Retinal pigment epithelial cell (primary cell): ENCODE data around the gene LPCAT2.

ENCODE experiments used
- DNase-seq: peaks from one replicate; pipeline ENCODE4 v3.0.0-alpha.2; 2010; ENCODE audit warnings: low read depth
- H3K4me3 ChIP-seq: 2 replicates; pipeline ENCODE4 v1.5.1; 2011; ENCODE audit warnings: mild to moderate bottlenecking, low read length, control low read depth, moderate library complexity
- CTCF ChIP-seq: conservative IDR thresholded peaks from 2 replicates; pipeline ENCODE4 v1.5.1; 2011; ENCODE audit warnings: low read depth, low read length, control low read depth, inconsistent platforms

The LPCAT2 gene

DNA sequence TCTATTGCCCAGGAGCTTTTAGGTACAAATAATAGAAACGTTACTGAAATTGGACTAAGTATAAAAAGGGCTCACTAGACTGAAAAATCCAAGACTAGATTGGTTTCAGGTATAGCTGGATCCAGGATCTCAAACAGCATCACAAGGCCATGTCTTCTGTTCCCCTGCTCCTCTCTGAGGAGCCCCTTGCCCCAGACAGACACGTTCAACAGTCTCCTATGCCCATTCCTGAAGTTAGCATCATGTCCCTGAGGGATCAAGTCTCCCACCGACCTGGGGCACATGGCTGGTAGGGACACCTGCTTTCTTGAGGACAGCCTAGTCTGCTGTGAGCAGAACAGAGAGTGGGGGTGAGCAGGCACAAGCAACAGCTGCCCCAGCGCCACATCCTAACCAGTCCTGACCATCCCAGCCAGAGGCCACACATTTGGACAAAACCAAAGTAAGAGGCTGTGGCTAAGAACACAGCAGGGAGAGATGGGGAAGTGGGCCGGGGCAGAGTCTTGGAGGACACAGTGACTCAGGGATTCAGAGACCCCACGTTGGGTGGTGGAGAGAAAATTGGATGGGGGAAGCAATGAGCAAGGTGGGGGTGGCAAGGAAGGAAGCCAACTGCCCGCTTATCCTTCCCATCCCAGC, 40.4 kb upstream of the LPCAT2 start:
- no peak overlapping the region for H3K4me3 ChIP-seq

GRCh38 chr16:55469821-55470532, 38.9 kb upstream of the LPCAT2 start:
- no peak for DNase-seq
- TF ChIP-seq CTCF = no peak
- no peak overlapping the region for H3K4me3 ChIP-seq

More for the DNA sequence above, 40.4 kb upstream of the LPCAT2 start:
- no peak for TF ChIP-seq CTCF
- no peak for DNase-seq

DNA sequence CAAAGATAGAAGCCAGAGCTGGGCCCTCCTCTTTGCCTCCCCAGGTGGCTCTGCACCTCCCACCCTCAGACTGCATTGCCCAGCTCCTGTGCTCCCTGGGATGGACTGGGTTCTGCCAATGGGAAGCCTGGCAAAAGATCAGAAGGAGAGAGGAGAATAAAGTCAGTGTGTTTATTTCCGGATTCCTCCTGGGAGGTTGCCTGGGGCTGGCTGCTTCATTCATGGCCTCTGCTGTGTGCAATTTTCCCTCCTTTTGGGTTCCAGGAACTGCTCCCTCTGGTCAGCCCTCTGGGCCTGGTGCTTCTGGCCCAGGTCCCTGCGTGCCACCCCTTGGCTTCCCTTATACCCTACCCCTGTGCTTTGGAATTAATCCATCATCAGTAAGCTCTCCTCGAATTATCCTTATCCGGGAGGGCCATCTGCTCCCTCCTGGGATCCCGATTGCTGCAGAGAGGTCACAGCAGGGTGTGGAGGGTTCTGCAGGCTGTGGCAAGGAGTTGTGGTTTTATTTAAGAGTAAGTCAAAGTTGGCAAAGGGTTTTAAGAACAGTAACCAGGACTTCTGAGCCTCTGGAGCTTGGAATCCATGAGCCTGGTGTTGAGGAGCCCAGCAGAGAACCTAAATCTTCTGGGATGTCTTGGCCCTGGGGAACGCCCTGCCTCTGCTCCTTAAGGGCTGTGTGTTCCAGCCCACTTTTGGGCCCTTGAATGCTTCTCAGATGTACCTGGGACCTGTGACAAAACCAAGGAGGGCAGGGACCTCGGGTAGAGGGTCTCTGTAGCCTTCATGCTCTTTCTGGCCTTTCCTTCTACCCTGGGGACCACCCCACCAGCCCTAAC, 38.1 kb upstream of the LPCAT2 start:
- no peak for DNase-seq
- no peak for TF ChIP-seq CTCF
- H3K4me3 ChIP-seq = no peak overlapping the region

DNA sequence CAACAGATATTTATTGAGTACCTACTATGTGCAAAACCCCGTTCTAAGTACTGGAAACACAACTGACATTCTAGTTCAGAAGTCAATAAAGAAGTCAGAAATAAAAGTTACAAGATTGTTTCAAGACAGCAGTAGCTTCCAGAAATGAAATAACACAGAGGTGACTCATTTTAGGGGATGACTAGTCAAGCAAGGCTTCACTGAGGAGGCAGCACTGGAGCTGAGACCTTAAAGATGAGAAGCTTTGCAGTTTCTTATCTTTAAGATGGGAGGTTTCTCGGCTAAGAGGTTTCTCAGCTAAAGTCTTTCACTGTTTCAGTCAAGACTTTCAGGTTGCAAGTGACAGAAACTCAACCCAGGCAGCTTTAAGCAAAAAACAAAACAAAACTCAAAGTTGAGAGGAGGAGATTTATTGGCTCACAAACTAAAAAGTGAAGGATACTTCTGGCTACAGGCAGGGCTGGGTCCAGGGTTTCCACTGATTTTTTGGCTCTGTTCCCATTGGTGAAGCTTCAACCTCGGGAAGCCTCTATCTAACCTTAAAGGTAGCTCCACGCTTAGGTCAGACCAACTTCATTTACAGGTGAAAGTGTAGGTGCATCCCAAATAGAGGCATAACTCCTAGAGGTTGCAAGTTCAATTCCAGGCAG, 37.3 kb upstream of the LPCAT2 start:
- peak; percentile 29 for DNase-seq
- H3K4me3 ChIP-seq = no peak overlapping the region
- TF ChIP-seq CTCF = no peak

DNA sequence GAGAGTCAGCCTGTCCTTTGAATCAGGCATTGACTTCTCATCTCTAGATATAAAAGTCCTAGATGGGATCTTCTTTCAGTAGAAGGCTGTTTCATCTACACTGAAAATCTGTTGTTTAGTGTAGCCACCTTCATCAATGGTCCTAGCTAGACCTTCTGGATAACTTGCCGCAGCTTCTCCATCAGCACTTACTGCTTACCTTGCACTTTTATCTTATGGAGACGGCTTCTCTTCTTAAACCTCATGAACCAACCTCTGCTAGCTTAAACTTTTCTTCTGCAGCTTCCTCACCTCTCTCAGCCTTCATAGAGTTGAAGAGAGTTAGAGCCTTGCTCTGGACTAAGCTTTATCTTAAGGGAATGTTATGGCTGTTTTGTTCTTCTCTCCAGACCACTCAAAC, 35.3 kb upstream of the LPCAT2 start:
- TF ChIP-seq CTCF = no peak
- no peak overlapping the region for H3K4me3 ChIP-seq
- DNase-seq = no peak

- TF ChIP-seq CTCF = no peak
- DNase-seq = no peak
- no peak overlapping the region for H3K4me3 ChIP-seq
Measured at GRCh38 chr16:55474821-55475220, 34.1 kb upstream of the LPCAT2 start.
